ENCODE data around the gene NACAD. TPM values are rescaled to one million over a fixed set of nuclear protein-coding genes. Genes with fewer than 3 reads are reported as not detected.

Gene NACAD
- total RNA-seq, 1 experiment from 2014 or later: not detected

GRCh38 chr7:45074528-45075354 is 14.0 kb downstream of the NACAD start:
- intact Hi-C loops (cut with micrococcal nuclease): no loop called here
- Mint-ChIP-seq H3K27ac (ENCODE audit: low read depth, unreplicated experiment) (no peak overlapping the region), H3K27me3 (ENCODE audit: insufficient read depth, unreplicated experiment) (no peaks in the 10 kb centered on the region), H3K9me3 (ENCODE audit: unreplicated experiment) (no peaks in the 10 kb centered on the region), H3K36me3 (ENCODE audit: insufficient read depth, unreplicated experiment) (peaks cover 33% of the 10 kb centered on the region), H3K4me1 (ENCODE audit: insufficient read depth, unreplicated experiment) (peaks cover 21% of the 10 kb centered on the region), H3K4me3 (ENCODE audit: unreplicated experiment) (no peak overlapping the region)
- BruUV-seq (replicated peaks): no TSS peak
- no peak for DNase-seq (ENCODE audit: unreplicated experiment)
- TF ChIP-seq CTCF (IDR thresholded peaks at IDR 0.05; ENCODE audit: unreplicated experiment): no peak
- POLR2A ChIA-PET: interaction anchor here (0.6 kb wide), 1 partner anchor 7 kb away, joined by 3 read pairs; no protein-coding TSS in a partner anchor
- CTCF ChIA-PET: no interaction called here

- POLR2A ChIA-PET: interaction anchor here (0.6 kb wide), 1 partner anchor 8 kb away, joined by 3 read pairs; no protein-coding TSS in a partner anchor
- TF ChIP-seq CTCF (IDR thresholded peaks at IDR 0.05; ENCODE audit: unreplicated experiment): no peak
- BruUV-seq (replicated peaks): no TSS peak
- intact Hi-C loops (cut with micrococcal nuclease): no loop called here
- peaks cover 21% of the 10 kb centered on the region for H3K4me1 Mint-ChIP-seq (ENCODE audit: insufficient read depth, unreplicated experiment)
- CTCF ChIA-PET: no interaction called here
- peak; percentile 48 for DNase-seq (ENCODE audit: unreplicated experiment)
- H3K9me3 Mint-ChIP-seq (ENCODE audit: unreplicated experiment): no peaks in the 10 kb centered on the region
- H3K36me3 Mint-ChIP-seq (ENCODE audit: insufficient read depth, unreplicated experiment): peaks cover 33% of the 10 kb centered on the region
- no peaks in the 10 kb centered on the region for H3K27me3 Mint-ChIP-seq (ENCODE audit: insufficient read depth, unreplicated experiment)
- H3K27ac Mint-ChIP-seq (ENCODE audit: low read depth, unreplicated experiment): peak overlapping the region; percentile 79
- H3K4me3 Mint-ChIP-seq (ENCODE audit: unreplicated experiment): no peak overlapping the region
Observed at GRCh38 chr7:45073786-45074527, 14.8 kb downstream of the NACAD start.

GRCh38 chr7:45073031-45073785 is 15.6 kb downstream of the NACAD start:
- Mint-ChIP-seq H3K27me3 (ENCODE audit: insufficient read depth, unreplicated experiment) (no peaks in the 10 kb centered on the region), H3K9me3 (ENCODE audit: unreplicated experiment) (no peaks in the 10 kb centered on the region), H3K4me3 (ENCODE audit: unreplicated experiment) (no peak overlapping the region), H3K27ac (ENCODE audit: low read depth, unreplicated experiment) (peak overlapping the region; percentile 79), H3K36me3 (ENCODE audit: insufficient read depth, unreplicated experiment) (peaks cover 33% of the 10 kb centered on the region), H3K4me1 (ENCODE audit: insufficient read depth, unreplicated experiment) (peaks cover 24% of the 10 kb centered on the region)
- no peak for TF ChIP-seq CTCF (IDR thresholded peaks at IDR 0.05; ENCODE audit: unreplicated experiment)
- POLR2A ChIA-PET: no interaction called here
- intact Hi-C loops (cut with micrococcal nuclease): no loop called here
- CTCF ChIA-PET: no interaction called here
- BruUV-seq (replicated peaks): no TSS peak
- DNase-seq (ENCODE audit: unreplicated experiment): peak; percentile 17

All from MCF 10A (cell line).